Measurements from ENCODE around the gene IQCC. TPM values are rescaled to one million over a fixed set of nuclear protein-coding genes. Genes with fewer than 3 reads are reported as not detected.

Gene IQCC
- total RNA-seq, 3 donors from 2014 or later, result 1.8 to 3.5 (median 2.3) TPM

GRCh38 chr1:32256473-32257226 lies 51.2 kb downstream of the IQCC start:
- Histone ChIP-seq H3K36me3 (no peaks in the 10 kb centered on the region), H3K27me3 (no peaks in the 10 kb centered on the region), H3K4me1 (no peaks in the 10 kb centered on the region), H3K4me3 (no peak overlapping the region), H3K27ac (no peak overlapping the region), H3K9me3 (no peaks in the 10 kb centered on the region)
- intact Hi-C loops (cut with DNase I; ENCODE audit: low total_unique reads), result no loop called here
- DNase-seq (ENCODE audit: low spot score in 2 of 2), result no peak
- TF ChIP-seq POLR2AphosphoS5 (IDR thresholded peaks at IDR 0.05) (no peak), CTCF (IDR thresholded peaks at IDR 0.05) (no peak), POLR2A (IDR thresholded peaks at IDR 0.05) (no peak)

- intact Hi-C loops (cut with DNase I; ENCODE audit: low total_unique reads), result no loop called here
- H3K9me3 ChIP-seq, result no peaks in the 10 kb centered on the region
- no peak for TF ChIP-seq POLR2AphosphoS5 (IDR thresholded peaks at IDR 0.05)
- TF ChIP-seq CTCF (IDR thresholded peaks at IDR 0.05), result no peak
- no peak for TF ChIP-seq POLR2A (IDR thresholded peaks at IDR 0.05)
- no peak overlapping the region for H3K27ac ChIP-seq
- no peaks in the 10 kb centered on the region for H3K36me3 ChIP-seq
- DNase-seq (ENCODE audit: low spot score in 2 of 2), result no peak
- no peaks in the 10 kb centered on the region for H3K27me3 ChIP-seq
- H3K4me1 ChIP-seq, result no peaks in the 10 kb centered on the region
- no peak overlapping the region for H3K4me3 ChIP-seq
These were observed 51.7 kb downstream of the IQCC start for GRCh38 chr1:32257227-32257508.

Other genes starting within 250 kb of the IQCC start
- 10 to 100 TPM; 58.2 to 78.7 (median 66.9) TPM for gene KHDRBS1, start 191.8 kb upstream of the IQCC start, total RNA-seq
- 1 to 10 TPM; 4.2 to 6.2 (median 4.8) TPM for gene TMEM39B, start 132.7 kb upstream of the IQCC start, total RNA-seq
- gene KPNA6, start 97.6 kb upstream of the IQCC start, total RNA-seq, result 10 to 100 TPM; 35.5 to 53.1 (median 40.6) TPM
- gene TXLNA, start 26.0 kb upstream of the IQCC start, total RNA-seq, result 10 to 100 TPM; 38.7 to 51.8 (median 45.8) TPM
- 1 to 10 TPM; 1.4 to 5.2 (median 4.1) TPM for gene CCDC28B, start 5.1 kb upstream of the IQCC start, total RNA-seq
- under 1 TPM in 1 of 3 donors, not detected in 2; 0.33 TPM for gene DCDC2B, start 3.4 kb downstream of the IQCC start, total RNA-seq
- 10 to 100 TPM in 2 of 3 donors, 1 to 10 TPM in 1; 5.8 to 20.6 (median 13.4) TPM for gene TMEM234, start 16.7 kb downstream of the IQCC start, total RNA-seq
- gene EIF3I, start 16.7 kb downstream of the IQCC start, total RNA-seq, result 100 to 1,000 TPM; 177 to 222 (median 190) TPM
- 1 to 10 TPM in 2 of 3 donors, under 1 TPM in 1; 0.64 to 6.9 (median 1.2) TPM for gene FAM167B, start 41.6 kb downstream of the IQCC start, total RNA-seq
- gene LCK, start 45.6 kb downstream of the IQCC start, total RNA-seq, result 1 to 10 TPM; 2.4 to 4.1 (median 2.9) TPM
- 10 to 100 TPM; 31.8 to 87.5 (median 87.4) TPM for gene HDAC1, start 86.4 kb downstream of the IQCC start, total RNA-seq
- gene MARCKSL1, start 130.6 kb downstream of the IQCC start, total RNA-seq, result 10 to 100 TPM; 33.4 to 82.8 (median 47.9) TPM
- 10 to 100 TPM in 2 of 3 donors, 1 to 10 TPM in 1; 8.8 to 15.8 (median 10.2) TPM for gene FAM229A, start 156.8 kb downstream of the IQCC start, total RNA-seq
- gene TSSK3, start 156.9 kb downstream of the IQCC start, total RNA-seq, result 1 to 10 TPM; 1.4 to 3.9 (median 3.4) TPM
- 100 to 1,000 TPM in 1 of 3 donors, 10 to 100 TPM in 2; 86.9 to 123 (median 95.1) TPM for gene BSDC1, start 188.8 kb downstream of the IQCC start, total RNA-seq